Upper lobe of left lung (tissue), 4 donors: ENCODE measurements around the gene HNRNPK.

Source experiments
- EP300 ChIP-seq, 4 donors: sonication (generic); formaldehyde crosslinking; IDR thresholded peaks; one replicate each; pipeline ENCODE4 v1.5.1; 2017; ENCODE audit warnings: antibody characterized with exemption in 4 of 4, control low read depth in 2 of 4
- POLR2AphosphoS5 ChIP-seq, 2 donors: sonication (generic); formaldehyde crosslinking; IDR thresholded peaks; one replicate each; pipeline ENCODE4 v1.5.1; 2017; ENCODE audit warnings: antibody characterized with exemption in 2 of 2
- TF ChIP-seq, protein P1 (sequence below), 6 experiments: fragments of 450-650 bp in 4 of 6; fragments of 200-600 bp in 2 of 6; sonication (generic) in 2 of 6; IDR thresholded peaks; one replicate each; pipeline ENCODE4 v1.5.1; 2016 to 2019; ENCODE audit warnings: antibody characterized with exemption in 6 of 6

DNA sequence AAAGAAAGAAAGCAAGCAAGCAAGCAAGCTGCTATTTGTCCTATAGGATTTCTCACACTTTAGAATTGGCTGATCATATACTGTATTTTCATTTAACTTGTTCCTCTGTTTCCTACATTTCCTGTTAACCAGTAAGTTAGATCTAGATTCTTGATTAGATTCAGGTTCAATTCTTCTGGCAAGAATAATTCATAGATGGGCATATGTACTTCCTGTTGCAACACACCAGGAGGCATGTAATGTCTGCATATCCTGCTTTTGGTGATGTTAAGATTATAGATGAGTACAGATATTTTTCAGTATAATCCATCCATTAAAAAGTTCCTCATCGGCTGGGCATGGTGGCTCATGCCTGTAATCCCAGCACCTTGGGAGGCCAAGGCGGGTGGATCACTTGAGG lies 48.0 kb downstream of the HNRNPK start:
- TF ChIP-seq EP300 (IDR thresholded peaks at IDR 0.05) (no peak), POLR2AphosphoS5 (IDR thresholded peaks at IDR 0.05) (no peak)
- TF ChIP-seq, protein P1, sequence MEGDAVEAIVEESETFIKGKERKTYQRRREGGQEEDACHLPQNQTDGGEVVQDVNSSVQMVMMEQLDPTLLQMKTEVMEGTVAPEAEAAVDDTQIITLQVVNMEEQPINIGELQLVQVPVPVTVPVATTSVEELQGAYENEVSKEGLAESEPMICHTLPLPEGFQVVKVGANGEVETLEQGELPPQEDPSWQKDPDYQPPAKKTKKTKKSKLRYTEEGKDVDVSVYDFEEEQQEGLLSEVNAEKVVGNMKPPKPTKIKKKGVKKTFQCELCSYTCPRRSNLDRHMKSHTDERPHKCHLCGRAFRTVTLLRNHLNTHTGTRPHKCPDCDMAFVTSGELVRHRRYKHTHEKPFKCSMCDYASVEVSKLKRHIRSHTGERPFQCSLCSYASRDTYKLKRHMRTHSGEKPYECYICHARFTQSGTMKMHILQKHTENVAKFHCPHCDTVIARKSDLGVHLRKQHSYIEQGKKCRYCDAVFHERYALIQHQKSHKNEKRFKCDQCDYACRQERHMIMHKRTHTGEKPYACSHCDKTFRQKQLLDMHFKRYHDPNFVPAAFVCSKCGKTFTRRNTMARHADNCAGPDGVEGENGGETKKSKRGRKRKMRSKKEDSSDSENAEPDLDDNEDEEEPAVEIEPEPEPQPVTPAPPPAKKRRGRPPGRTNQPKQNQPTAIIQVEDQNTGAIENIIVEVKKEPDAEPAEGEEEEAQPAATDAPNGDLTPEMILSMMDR (IDR thresholded peaks at IDR 0.05) = no peak
